ENCODE measurements around the gene REG1B. TPM values are rescaled to one million over a fixed set of nuclear protein-coding genes. Genes with fewer than 3 reads are reported as not detected.
"Not testable (repeated sequence)": the region's sequence is repeated elsewhere in the genome, so short reads cannot be mapped to it uniquely, and the experiment has no call there.

Gene REG1B
- total and polyA plus RNA-seq, 2 donors, result 0.68 TPM; not detected in 1

DNA sequence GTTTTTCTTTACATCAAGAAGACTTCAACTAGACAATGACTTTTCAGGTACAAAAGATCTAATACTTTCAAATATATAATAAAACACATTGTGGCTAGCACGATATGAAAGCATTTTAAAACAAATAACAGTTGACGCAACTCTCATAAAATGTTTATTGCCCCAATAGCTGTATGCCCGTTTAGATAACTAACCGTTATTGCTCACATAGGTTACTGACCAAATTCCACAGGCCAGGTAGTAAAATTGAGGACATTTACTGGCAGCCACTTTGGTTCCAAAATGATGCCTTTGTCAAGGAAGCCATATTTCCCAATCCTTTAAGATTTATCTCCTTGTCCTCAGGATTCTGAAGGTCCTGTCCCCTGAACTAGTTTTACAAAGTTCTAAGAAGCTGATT lies 2.9 kb upstream of the REG1B start:
- H3K27me3 ChIP-seq (ENCODE audit: control insufficient read depth in 2 of 2, insufficient read depth in 1 of 2, low read length in 1 of 2), result no peaks in the 10 kb centered on the region
- H3K4me3 ChIP-seq (ENCODE audit: low read length in 2 of 2), result no peak overlapping the region
- H3K4me1 ChIP-seq (ENCODE audit: control insufficient read depth in 2 of 2, insufficient read depth in 2 of 2, low read length in 2 of 2), result no peaks in the 10 kb centered on the region
- 96% methylated on average over 4 of the region's 4 CpGs for WGBS
- H3K9me3 ChIP-seq (ENCODE audit: control insufficient read depth in 2 of 2, insufficient read depth in 1 of 2, low read length in 1 of 2), result peaks cover 0 to 8% of the 10 kb centered on the region in 2 donors
- no peaks in the 10 kb centered on the region for H3K36me3 ChIP-seq (ENCODE audit: control insufficient read depth in 2 of 2, insufficient read depth in 2 of 2, low read length in 1 of 2)
- no peak overlapping the region for H3K27ac ChIP-seq (ENCODE audit: low read depth in 1 of 2, low read length in 1 of 2)
- DNase-seq (ENCODE audit: low read depth in 6 of 9, low spot score in 9 of 9), result no peak

DNA sequence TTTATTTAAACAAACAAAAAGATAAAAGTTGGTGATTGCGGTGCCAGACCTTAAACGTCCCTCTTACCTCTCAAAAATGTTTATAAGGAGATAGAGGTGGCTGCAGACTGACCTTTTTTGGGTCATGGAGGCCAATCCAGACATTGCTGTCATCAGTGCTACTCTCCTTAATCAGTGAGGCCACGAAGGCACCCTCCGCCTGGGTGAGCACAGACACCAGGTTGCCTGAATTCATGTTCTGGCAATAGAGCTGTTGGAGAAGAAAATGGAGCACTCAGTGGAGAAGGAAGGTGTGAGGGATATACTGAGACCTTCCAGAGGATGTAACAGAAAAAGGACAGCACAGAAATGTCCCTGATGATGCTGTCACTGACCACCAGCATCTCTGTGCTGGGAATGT lies 1.5 kb downstream of the REG1B start:
- H3K9me3 ChIP-seq (ENCODE audit: control insufficient read depth in 2 of 2, insufficient read depth in 1 of 2, low read length in 1 of 2), result no peaks in the 10 kb centered on the region
- H3K4me1 ChIP-seq (ENCODE audit: control insufficient read depth in 2 of 2, insufficient read depth in 2 of 2, low read length in 2 of 2), result no peaks in the 10 kb centered on the region
- no peak overlapping the region for H3K4me3 ChIP-seq (ENCODE audit: low read length in 2 of 2)
- H3K27ac ChIP-seq (ENCODE audit: low read depth in 1 of 2, low read length in 1 of 2), result no peak overlapping the region
- no peak for DNase-seq (ENCODE audit: low read depth in 6 of 9, low spot score in 9 of 9)
- no peaks in the 10 kb centered on the region for H3K27me3 ChIP-seq (ENCODE audit: control insufficient read depth in 2 of 2, insufficient read depth in 1 of 2, low read length in 1 of 2)
- WGBS, result 95% methylated on average over 4 of the region's 4 CpGs
- H3K36me3 ChIP-seq (ENCODE audit: control insufficient read depth in 2 of 2, insufficient read depth in 2 of 2, low read length in 1 of 2), result no peaks in the 10 kb centered on the region

DNA sequence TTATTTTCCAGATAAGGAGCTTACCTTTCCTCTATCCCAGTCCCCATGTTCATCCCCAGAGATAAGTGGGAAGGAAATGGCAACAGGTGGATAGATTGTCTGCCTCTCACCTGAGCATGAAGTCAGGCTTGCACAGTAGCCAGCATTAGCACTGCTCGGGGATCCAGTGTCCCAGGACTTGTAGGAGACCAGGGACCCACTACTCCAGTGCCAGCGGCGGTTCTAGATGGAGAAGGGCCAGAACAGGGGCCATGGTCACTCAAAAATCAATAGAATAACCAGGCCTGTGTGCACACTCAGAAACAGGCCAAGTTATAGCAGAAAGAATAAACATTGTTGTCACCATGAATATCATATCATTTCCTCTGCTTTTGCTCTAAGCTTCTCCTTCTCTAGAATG lies 2.4 kb downstream of the REG1B start:
- 93% methylated on average over 3 of the region's 3 CpGs for WGBS
- H3K27me3 ChIP-seq (ENCODE audit: control insufficient read depth in 2 of 2, insufficient read depth in 1 of 2, low read length in 1 of 2), result no peaks in the 10 kb centered on the region
- H3K4me1 ChIP-seq (ENCODE audit: control insufficient read depth in 2 of 2, insufficient read depth in 2 of 2, low read length in 2 of 2), result no peaks in the 10 kb centered on the region
- H3K36me3 ChIP-seq (ENCODE audit: control insufficient read depth in 2 of 2, insufficient read depth in 2 of 2, low read length in 1 of 2), result no peaks in the 10 kb centered on the region
- no peak overlapping the region for H3K27ac ChIP-seq (ENCODE audit: low read depth in 1 of 2, low read length in 1 of 2)
- DNase-seq (ENCODE audit: low read depth in 6 of 9, low spot score in 9 of 9), result no peak
- no peak overlapping the region for H3K4me3 ChIP-seq (ENCODE audit: low read length in 2 of 2)
- no peaks in the 10 kb centered on the region for H3K9me3 ChIP-seq (ENCODE audit: control insufficient read depth in 2 of 2, insufficient read depth in 1 of 2, low read length in 1 of 2)

DNA sequence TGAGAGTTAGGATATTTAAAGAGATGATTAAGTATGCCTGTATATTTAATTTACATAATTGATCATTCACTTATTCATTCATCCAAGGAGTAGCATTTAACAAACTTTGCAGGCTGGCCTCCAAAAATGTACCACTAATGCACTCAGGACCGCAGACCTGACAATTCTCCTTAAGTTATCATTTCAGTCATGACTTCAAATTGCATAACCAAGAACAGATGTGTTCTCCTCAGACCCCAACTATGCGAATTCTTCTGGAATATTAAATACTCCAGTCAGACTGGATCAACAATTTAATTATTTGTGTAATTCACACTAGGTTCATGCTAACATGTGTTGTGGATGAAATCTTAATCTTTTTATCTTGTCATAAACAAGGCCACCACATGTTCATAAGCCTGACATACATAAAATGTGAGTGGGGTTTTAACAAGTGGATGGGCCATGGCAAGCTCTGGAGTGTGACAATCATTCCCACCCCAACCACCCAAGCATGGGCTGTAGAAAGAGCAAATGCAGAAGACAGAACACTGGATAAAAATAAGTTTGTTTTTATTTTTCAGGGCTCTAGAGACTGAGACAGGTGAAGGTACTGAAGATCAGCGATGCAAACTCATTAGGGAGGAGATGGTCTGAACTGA lies 3.2 kb downstream of the REG1B start:
- Histone ChIP-seq H3K27ac (ENCODE audit: low read depth in 1 of 2, low read length in 1 of 2) (no peak overlapping the region), H3K27me3 (ENCODE audit: control insufficient read depth in 2 of 2, insufficient read depth in 1 of 2, low read length in 1 of 2) (no peaks in the 10 kb centered on the region), H3K4me1 (ENCODE audit: control insufficient read depth in 2 of 2, insufficient read depth in 2 of 2, low read length in 2 of 2) (no peaks in the 10 kb centered on the region), H3K36me3 (ENCODE audit: control insufficient read depth in 2 of 2, insufficient read depth in 2 of 2, low read length in 1 of 2) (no peaks in the 10 kb centered on the region), H3K9me3 (ENCODE audit: control insufficient read depth in 2 of 2, insufficient read depth in 1 of 2, low read length in 1 of 2) (no peaks in the 10 kb centered on the region), H3K4me3 (ENCODE audit: low read length in 2 of 2) (no peak overlapping the region)
- no peak for DNase-seq (ENCODE audit: low read depth in 6 of 9, low spot score in 9 of 9)
- 77% methylated on average over 3 of the region's 3 CpGs for WGBS

DNA sequence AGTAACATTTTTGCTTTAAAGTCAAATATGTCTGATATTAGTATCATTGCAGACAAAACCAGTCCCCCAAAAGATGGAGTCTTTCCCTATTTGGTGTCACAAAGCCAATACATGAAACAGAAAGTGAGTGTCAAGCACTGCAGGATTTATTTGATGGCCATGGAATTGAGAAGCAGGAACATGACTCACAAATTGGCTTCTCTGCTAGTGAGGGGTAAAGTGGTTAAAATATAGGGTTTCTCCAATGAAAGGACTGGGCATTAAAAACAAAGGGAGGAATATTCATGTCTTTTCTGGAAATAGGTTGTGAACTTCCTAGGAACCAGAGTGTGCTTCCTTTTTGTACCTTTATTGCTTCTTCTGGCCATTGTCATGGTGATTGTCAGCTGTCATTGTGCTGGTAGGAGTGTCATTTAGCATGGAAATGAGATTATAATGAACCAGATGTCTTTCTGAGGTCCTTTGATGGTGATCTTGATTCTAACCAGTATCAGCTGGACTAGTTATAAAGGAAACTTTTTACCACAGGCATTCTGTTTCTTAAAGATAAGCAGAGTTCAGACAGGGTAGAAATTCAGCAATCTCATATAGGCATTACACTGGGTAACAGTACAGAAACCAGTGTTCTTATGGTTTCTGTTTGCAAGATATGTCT lies 4.1 kb downstream of the REG1B start:
- no peaks in the 10 kb centered on the region for H3K27me3 ChIP-seq (ENCODE audit: control insufficient read depth in 2 of 2, insufficient read depth in 1 of 2, low read length in 1 of 2)
- no peak overlapping the region for H3K4me3 ChIP-seq (ENCODE audit: low read length in 2 of 2)
- no peaks in the 10 kb centered on the region for H3K4me1 ChIP-seq (ENCODE audit: control insufficient read depth in 2 of 2, insufficient read depth in 2 of 2, low read length in 2 of 2)
- H3K27ac ChIP-seq (ENCODE audit: low read depth in 1 of 2, low read length in 1 of 2), result no peak overlapping the region
- DNase-seq (ENCODE audit: low read depth in 6 of 9, low spot score in 9 of 9), result no peak
- H3K36me3 ChIP-seq (ENCODE audit: control insufficient read depth in 2 of 2, insufficient read depth in 2 of 2, low read length in 1 of 2), result no peaks in the 10 kb centered on the region
- no peaks in the 10 kb centered on the region for H3K9me3 ChIP-seq (ENCODE audit: control insufficient read depth in 2 of 2, insufficient read depth in 1 of 2, low read length in 1 of 2)

DNA sequence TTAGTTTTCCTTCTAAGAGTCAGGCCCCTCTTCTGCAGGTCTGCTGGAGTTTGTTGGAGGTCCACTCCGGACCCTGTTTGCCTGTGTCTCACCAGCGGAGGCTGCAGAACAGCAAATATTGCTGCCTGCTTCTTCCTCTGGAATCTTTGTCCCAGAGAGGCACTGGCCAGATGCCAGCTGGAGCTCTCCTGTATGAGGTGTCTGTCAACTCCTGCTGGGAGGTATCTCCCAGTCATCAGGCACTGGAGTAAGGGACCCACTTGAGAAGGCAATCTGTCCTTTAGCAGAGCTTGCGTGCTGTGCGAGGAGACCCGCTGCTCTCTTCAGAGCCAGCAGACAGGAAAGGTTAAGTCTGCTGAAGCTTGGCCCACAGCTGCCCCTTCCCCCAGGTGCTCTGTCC lies 4.8 kb downstream of the REG1B start:
- H3K9me3 ChIP-seq (ENCODE audit: control insufficient read depth in 2 of 2, insufficient read depth in 1 of 2, low read length in 1 of 2), result no peaks in the 10 kb centered on the region
- WGBS, result 94% methylated on average over 5 of the region's 5 CpGs
- DNase-seq (ENCODE audit: low read depth in 6 of 9, low spot score in 9 of 9), result no peak

DNA sequence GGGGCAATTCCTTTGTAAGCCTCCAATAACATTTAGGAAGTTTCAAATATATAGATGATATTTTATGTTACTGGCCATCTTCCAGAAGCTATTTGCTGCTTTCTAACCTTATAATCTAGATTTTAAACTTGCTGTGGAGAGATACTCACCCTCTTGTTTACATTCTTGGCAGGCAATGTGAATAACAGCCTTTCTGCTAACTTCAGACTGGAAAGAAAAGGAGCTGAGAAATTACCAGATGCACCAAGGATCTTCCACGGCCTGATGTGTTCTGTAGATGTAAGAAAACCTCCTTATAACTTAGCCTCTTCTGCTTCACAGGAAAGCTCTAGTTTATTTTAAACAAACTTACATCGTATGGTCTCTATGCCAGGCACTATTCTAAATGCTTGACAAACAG lies 16.7 kb downstream of the REG1B start:
- Histone ChIP-seq H3K36me3 (ENCODE audit: control insufficient read depth in 2 of 2, insufficient read depth in 2 of 2, low read length in 1 of 2) (no peaks in the 10 kb centered on the region), H3K4me1 (ENCODE audit: control insufficient read depth in 2 of 2, insufficient read depth in 2 of 2, low read length in 2 of 2) (no peaks in the 10 kb centered on the region), H3K27ac (ENCODE audit: low read depth in 1 of 2, low read length in 1 of 2) (no peak overlapping the region), H3K27me3 (ENCODE audit: control insufficient read depth in 2 of 2, insufficient read depth in 1 of 2, low read length in 1 of 2) (no peaks in the 10 kb centered on the region), H3K4me3 (ENCODE audit: low read length in 2 of 2) (no peak overlapping the region), H3K9me3 (ENCODE audit: control insufficient read depth in 2 of 2, insufficient read depth in 1 of 2, low read length in 1 of 2) (no peaks in the 10 kb centered on the region)
- whole genome bisulfite sequencing, result 88% methylated on average over 2 of the region's 2 CpGs
- no peak for DNase-seq (ENCODE audit: low read depth in 6 of 9, low spot score in 9 of 9)

More for the DNA sequence above, 4.8 kb downstream of the REG1B start:
- no peaks in the 10 kb centered on the region for H3K4me1 ChIP-seq (ENCODE audit: control insufficient read depth in 2 of 2, insufficient read depth in 2 of 2, low read length in 2 of 2)
- no peaks in the 10 kb centered on the region for H3K36me3 ChIP-seq (ENCODE audit: control insufficient read depth in 2 of 2, insufficient read depth in 2 of 2, low read length in 1 of 2)
- no peaks in the 10 kb centered on the region for H3K27me3 ChIP-seq (ENCODE audit: control insufficient read depth in 2 of 2, insufficient read depth in 1 of 2, low read length in 1 of 2)
- H3K4me3 ChIP-seq (ENCODE audit: low read length in 2 of 2), result no peak overlapping the region
- no peak overlapping the region for H3K27ac ChIP-seq (ENCODE audit: low read depth in 1 of 2, low read length in 1 of 2)

DNA sequence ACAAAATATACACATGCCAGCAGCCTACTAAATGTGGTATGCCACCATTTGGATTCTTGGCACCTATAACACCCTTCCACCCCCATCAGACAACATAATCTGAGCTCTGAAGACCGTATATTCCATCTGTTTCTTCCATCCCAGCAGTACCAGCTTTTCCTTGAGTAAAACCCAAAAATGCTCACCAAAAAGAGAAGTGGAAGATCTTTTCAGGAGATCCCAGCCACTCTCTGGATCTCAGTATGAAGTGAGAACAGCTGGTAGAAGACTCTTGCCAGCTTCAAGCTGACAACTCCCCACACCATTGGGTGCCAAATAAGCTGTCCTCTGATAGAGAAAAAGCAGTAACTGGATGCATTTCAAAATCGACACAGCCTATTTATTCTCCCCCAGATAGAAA lies 22.6 kb downstream of the REG1B start:
- H3K9me3 ChIP-seq (ENCODE audit: control insufficient read depth in 2 of 2, insufficient read depth in 1 of 2, low read length in 1 of 2), result no peaks in the 10 kb centered on the region
- H3K27ac ChIP-seq (ENCODE audit: low read depth in 1 of 2, low read length in 1 of 2), result no peak overlapping the region
- H3K4me3 ChIP-seq (ENCODE audit: low read length in 2 of 2), result no peak overlapping the region
- no peaks in the 10 kb centered on the region for H3K4me1 ChIP-seq (ENCODE audit: control insufficient read depth in 2 of 2, insufficient read depth in 2 of 2, low read length in 2 of 2)
- DNase-seq (ENCODE audit: low read depth in 6 of 9, low spot score in 9 of 9), result no peak
- WGBS, result 92% methylated on average over 2 of the region's 2 CpGs
- H3K36me3 ChIP-seq (ENCODE audit: control insufficient read depth in 2 of 2, insufficient read depth in 2 of 2, low read length in 1 of 2), result no peaks in the 10 kb centered on the region
- H3K27me3 ChIP-seq (ENCODE audit: control insufficient read depth in 2 of 2, insufficient read depth in 1 of 2, low read length in 1 of 2), result no peaks in the 10 kb centered on the region

DNA sequence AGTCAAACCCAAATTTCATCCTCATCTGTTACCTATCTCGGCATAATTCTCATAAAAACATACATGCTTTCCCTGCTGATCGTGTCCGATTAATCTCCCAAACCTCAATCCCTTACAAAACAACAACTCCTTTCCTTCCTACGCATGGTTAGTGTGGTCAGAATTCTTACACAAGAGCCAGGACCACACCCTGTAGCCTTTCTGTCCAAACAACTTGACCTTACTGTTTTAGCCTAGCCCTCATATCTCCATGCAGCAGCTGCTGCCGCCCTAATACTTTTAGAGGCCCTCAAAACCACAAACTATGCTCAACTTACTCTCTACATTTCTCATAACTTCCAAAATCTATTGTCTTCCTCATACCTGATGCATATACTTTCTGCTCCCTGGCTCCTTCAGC lies 33.0 kb downstream of the REG1B start:
- H3K27me3 ChIP-seq (ENCODE audit: control insufficient read depth in 2 of 2, insufficient read depth in 1 of 2, low read length in 1 of 2); H3K9me3 ChIP-seq (ENCODE audit: control insufficient read depth in 2 of 2, insufficient read depth in 1 of 2, low read length in 1 of 2); H3K27ac ChIP-seq (ENCODE audit: low read depth in 1 of 2, low read length in 1 of 2); H3K4me3 ChIP-seq (ENCODE audit: low read length in 2 of 2); DNase-seq (ENCODE audit: low read depth in 6 of 9, low spot score in 9 of 9); H3K4me1 ChIP-seq (ENCODE audit: control insufficient read depth in 2 of 2, insufficient read depth in 2 of 2, low read length in 2 of 2); H3K36me3 ChIP-seq (ENCODE audit: control insufficient read depth in 2 of 2, insufficient read depth in 2 of 2, low read length in 1 of 2): not testable (repeated sequence)
- 43% methylated on average over 5 of the region's 5 CpGs for WGBS

All from thymus (tissue), 11 donors.